GM23338 (cell line): Measurements from ENCODE around the gene ANAPC13. TPM values are rescaled to one million over a fixed set of nuclear protein-coding genes. Genes with fewer than 3 reads are reported as not detected.

ENCODE experiments used
- ATAC-seq: fragments of 200-7000 bp; cut with Tn5 transposase; 3 replicates; pipeline ENCODE4 v1.9.1; 2020
- DNase-seq: peaks from one replicate; pipeline ENCODE4 v3.0.0-alpha.2; 2015; ENCODE audit warnings: low spot score
- H2AFZ ChIP-seq: fragments of 200-600 bp; sonication (generic); 2 replicates; pipeline ENCODE4 v1.8.0; 2016; ENCODE audit warnings: antibody characterized with exemption, mild to moderate bottlenecking, moderate library complexity
- H3F3A ChIP-seq: fragments of 200-600 bp; sonication (generic); replicated peaks from 2 replicates; pipeline ENCODE4 v1.8.0; 2017; ENCODE audit warnings: antibody characterized with exemption, mixed run types, low read depth
- H3K27ac ChIP-seq: fragments of 200-600 bp; sonication (generic); 2 replicates; pipeline ENCODE4 v1.6.1; 2016; ENCODE audit warnings: low read depth
- H3K27me3 ChIP-seq: fragments of 200-600 bp; sonication (generic); 2 replicates; pipeline ENCODE4 v1.8.0; 2016; ENCODE audit warnings: mild to moderate bottlenecking, mixed run types, moderate library complexity; ENCODE audit not compliant: insufficient read depth
- H3K36me3 ChIP-seq: fragments of 200-600 bp; sonication (generic); 2 replicates; pipeline ENCODE4 v1.8.0; 2016; ENCODE audit warnings: mild to moderate bottlenecking; ENCODE audit not compliant: insufficient read depth
- H3K4me1 ChIP-seq: fragments of 200-600 bp; sonication (generic); 2 replicates; pipeline ENCODE4 v1.8.0; 2016; ENCODE audit warnings: mild to moderate bottlenecking, moderate library complexity; ENCODE audit not compliant: insufficient read depth
- H3K4me2 ChIP-seq: fragments of 200-600 bp; sonication (generic); 2 replicates; pipeline ENCODE4 v1.7.1; 2017; ENCODE audit warnings: mixed run types
- H3K4me3 ChIP-seq: fragments of 200-600 bp; sonication (generic); 2 replicates; pipeline ENCODE4 v1.6.1; 2016; ENCODE audit warnings: mixed run types
- H3K79me2 ChIP-seq: fragments of 200-600 bp; sonication (generic); replicated peaks from 2 replicates; pipeline ENCODE4 v1.8.0; 2017; ENCODE audit warnings: mild to moderate bottlenecking; ENCODE audit not compliant: insufficient read depth
- H3K9me2 ChIP-seq: fragments of 200-600 bp; sonication (generic); 2 replicates; pipeline ENCODE4 v1.8.0; 2017; ENCODE audit not compliant: insufficient read depth
- H4K20me1 ChIP-seq: fragments of 200-600 bp; sonication (generic); replicated peaks from 2 replicates; pipeline ENCODE4 v1.8.0; 2017; ENCODE audit warnings: mild to moderate bottlenecking; ENCODE audit not compliant: insufficient read depth
- H3K27ac Mint-ChIP-seq: 2 replicates; pipeline ENCODE4 v1.8.0; 2020; ENCODE audit warnings: inconsistent platforms, mild to moderate bottlenecking, moderate library complexity, mixed read lengths
- H3K27me3 Mint-ChIP-seq: 3 replicates; pipeline ENCODE4 v1.8.0; 2022; ENCODE audit warnings: low read depth, mild to moderate bottlenecking, moderate library complexity, mixed read lengths, inconsistent platforms; ENCODE audit not compliant: insufficient read depth, poor library complexity
- H3K36me3 Mint-ChIP-seq: 3 replicates; pipeline ENCODE4 v1.8.0; 2021; ENCODE audit warnings: low read depth, mild to moderate bottlenecking, inconsistent platforms, moderate library complexity, mixed read lengths
- H3K4me1 Mint-ChIP-seq: 3 replicates; pipeline ENCODE4 v1.8.0; 2020; ENCODE audit warnings: mild to moderate bottlenecking, inconsistent platforms, mixed read lengths
- H3K4me3 Mint-ChIP-seq: 3 replicates; pipeline ENCODE4 v1.8.0; 2021; ENCODE audit warnings: moderate library complexity, mild to moderate bottlenecking, inconsistent platforms, mixed read lengths
- H3K9me3 Mint-ChIP-seq: 3 replicates; pipeline ENCODE4 v1.8.0; 2020; ENCODE audit warnings: moderate library complexity, mild to moderate bottlenecking, inconsistent platforms, mixed read lengths
- JUNB ChIP-seq: IDR thresholded peaks from one replicate; pipeline ENCODE4 v1.6.1; 2016; ENCODE audit warnings: antibody characterized with exemption; ENCODE audit not compliant: unreplicated experiment
- NANOG ChIP-seq: IDR thresholded peaks from 2 replicates; pipeline ENCODE4 v1.6.1; 2016; ENCODE audit warnings: antibody characterized with exemption, borderline replicate concordance
- POLR2AphosphoS5 ChIP-seq: IDR thresholded peaks from 2 replicates; pipeline ENCODE4 v1.6.1; 2016; ENCODE audit warnings: antibody characterized with exemption, low read depth
- STAT1 ChIP-seq: IDR thresholded peaks from one replicate; pipeline ENCODE4 v1.6.1; 2016; ENCODE audit warnings: antibody characterized with exemption; ENCODE audit not compliant: unreplicated experiment
- polyA plus RNA-seq: library from polyadenylated mRNA; unstranded; fragments of >200 nt; fragmentation: Nextera tagmentation; extraction: Ambion mirVana; gene quantifications from 2 replicates; pipeline ENCODE4 v1.2.1, GENCODE V29; 2016
- total RNA-seq: library from RNA; depleted of rRNA; stranded (reverse); fragments of >200 nt; shearing (Covaris generic); gene quantifications from 2 replicates; pipeline ENCODE4 v1.2.3, GENCODE V29; 2014
- TF ChIP-seq, protein P1 (sequence below): IDR thresholded peaks from one replicate; pipeline ENCODE4 v1.6.1; 2018; ENCODE audit warnings: antibody characterized with exemption; ENCODE audit not compliant: unreplicated experiment
- TF ChIP-seq, protein P2 (sequence below): IDR thresholded peaks from 2 replicates; pipeline ENCODE4 v1.6.1; 2016; ENCODE audit warnings: antibody characterized with exemption
- TF ChIP-seq, protein P3 (sequence below): fragments of 250-450 bp; sonication (Bioruptor Pico); IDR thresholded peaks from 2 replicates; pipeline ENCODE4 v1.5.0; 2020; ENCODE audit warnings: mild to moderate bottlenecking, moderate library complexity

Gene ANAPC13
- total and polyA plus RNA-seq, 2 experiments from 2014 or later, result 44.4 to 76.8 TPM

DNA sequence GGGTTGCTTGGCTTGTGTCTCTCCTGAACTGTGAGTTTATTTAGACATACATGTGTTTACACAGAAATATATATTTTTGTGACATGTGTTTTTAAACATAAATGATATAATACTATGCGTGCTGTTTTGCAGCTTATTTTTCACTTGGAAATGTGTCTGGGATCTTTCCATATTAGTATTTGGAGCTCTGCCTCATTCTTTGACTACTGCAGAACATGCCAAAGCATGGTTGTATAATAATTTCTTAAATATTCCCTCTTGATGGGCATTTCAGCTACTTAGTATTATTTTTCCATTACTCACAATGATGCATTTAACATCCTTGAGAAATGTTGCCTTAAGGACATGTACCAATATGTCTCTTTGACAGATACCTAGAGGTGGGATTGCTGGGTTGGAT lies 19.5 kb downstream of the ANAPC13 start:
- TF ChIP-seq, protein P1, sequence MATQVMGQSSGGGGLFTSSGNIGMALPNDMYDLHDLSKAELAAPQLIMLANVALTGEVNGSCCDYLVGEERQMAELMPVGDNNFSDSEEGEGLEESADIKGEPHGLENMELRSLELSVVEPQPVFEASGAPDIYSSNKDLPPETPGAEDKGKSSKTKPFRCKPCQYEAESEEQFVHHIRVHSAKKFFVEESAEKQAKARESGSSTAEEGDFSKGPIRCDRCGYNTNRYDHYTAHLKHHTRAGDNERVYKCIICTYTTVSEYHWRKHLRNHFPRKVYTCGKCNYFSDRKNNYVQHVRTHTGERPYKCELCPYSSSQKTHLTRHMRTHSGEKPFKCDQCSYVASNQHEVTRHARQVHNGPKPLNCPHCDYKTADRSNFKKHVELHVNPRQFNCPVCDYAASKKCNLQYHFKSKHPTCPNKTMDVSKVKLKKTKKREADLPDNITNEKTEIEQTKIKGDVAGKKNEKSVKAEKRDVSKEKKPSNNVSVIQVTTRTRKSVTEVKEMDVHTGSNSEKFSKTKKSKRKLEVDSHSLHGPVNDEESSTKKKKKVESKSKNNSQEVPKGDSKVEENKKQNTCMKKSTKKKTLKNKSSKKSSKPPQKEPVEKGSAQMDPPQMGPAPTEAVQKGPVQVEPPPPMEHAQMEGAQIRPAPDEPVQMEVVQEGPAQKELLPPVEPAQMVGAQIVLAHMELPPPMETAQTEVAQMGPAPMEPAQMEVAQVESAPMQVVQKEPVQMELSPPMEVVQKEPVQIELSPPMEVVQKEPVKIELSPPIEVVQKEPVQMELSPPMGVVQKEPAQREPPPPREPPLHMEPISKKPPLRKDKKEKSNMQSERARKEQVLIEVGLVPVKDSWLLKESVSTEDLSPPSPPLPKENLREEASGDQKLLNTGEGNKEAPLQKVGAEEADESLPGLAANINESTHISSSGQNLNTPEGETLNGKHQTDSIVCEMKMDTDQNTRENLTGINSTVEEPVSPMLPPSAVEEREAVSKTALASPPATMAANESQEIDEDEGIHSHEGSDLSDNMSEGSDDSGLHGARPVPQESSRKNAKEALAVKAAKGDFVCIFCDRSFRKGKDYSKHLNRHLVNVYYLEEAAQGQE, result no peak
- no peak for TF ChIP-seq JUNB
- TF ChIP-seq, protein P2, sequence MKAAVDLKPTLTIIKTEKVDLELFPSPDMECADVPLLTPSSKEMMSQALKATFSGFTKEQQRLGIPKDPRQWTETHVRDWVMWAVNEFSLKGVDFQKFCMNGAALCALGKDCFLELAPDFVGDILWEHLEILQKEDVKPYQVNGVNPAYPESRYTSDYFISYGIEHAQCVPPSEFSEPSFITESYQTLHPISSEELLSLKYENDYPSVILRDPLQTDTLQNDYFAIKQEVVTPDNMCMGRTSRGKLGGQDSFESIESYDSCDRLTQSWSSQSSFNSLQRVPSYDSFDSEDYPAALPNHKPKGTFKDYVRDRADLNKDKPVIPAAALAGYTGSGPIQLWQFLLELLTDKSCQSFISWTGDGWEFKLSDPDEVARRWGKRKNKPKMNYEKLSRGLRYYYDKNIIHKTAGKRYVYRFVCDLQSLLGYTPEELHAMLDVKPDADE, result no peak
- no peak for TF ChIP-seq STAT1
- no peak for TF ChIP-seq POLR2AphosphoS5
- TF ChIP-seq, protein P3, sequence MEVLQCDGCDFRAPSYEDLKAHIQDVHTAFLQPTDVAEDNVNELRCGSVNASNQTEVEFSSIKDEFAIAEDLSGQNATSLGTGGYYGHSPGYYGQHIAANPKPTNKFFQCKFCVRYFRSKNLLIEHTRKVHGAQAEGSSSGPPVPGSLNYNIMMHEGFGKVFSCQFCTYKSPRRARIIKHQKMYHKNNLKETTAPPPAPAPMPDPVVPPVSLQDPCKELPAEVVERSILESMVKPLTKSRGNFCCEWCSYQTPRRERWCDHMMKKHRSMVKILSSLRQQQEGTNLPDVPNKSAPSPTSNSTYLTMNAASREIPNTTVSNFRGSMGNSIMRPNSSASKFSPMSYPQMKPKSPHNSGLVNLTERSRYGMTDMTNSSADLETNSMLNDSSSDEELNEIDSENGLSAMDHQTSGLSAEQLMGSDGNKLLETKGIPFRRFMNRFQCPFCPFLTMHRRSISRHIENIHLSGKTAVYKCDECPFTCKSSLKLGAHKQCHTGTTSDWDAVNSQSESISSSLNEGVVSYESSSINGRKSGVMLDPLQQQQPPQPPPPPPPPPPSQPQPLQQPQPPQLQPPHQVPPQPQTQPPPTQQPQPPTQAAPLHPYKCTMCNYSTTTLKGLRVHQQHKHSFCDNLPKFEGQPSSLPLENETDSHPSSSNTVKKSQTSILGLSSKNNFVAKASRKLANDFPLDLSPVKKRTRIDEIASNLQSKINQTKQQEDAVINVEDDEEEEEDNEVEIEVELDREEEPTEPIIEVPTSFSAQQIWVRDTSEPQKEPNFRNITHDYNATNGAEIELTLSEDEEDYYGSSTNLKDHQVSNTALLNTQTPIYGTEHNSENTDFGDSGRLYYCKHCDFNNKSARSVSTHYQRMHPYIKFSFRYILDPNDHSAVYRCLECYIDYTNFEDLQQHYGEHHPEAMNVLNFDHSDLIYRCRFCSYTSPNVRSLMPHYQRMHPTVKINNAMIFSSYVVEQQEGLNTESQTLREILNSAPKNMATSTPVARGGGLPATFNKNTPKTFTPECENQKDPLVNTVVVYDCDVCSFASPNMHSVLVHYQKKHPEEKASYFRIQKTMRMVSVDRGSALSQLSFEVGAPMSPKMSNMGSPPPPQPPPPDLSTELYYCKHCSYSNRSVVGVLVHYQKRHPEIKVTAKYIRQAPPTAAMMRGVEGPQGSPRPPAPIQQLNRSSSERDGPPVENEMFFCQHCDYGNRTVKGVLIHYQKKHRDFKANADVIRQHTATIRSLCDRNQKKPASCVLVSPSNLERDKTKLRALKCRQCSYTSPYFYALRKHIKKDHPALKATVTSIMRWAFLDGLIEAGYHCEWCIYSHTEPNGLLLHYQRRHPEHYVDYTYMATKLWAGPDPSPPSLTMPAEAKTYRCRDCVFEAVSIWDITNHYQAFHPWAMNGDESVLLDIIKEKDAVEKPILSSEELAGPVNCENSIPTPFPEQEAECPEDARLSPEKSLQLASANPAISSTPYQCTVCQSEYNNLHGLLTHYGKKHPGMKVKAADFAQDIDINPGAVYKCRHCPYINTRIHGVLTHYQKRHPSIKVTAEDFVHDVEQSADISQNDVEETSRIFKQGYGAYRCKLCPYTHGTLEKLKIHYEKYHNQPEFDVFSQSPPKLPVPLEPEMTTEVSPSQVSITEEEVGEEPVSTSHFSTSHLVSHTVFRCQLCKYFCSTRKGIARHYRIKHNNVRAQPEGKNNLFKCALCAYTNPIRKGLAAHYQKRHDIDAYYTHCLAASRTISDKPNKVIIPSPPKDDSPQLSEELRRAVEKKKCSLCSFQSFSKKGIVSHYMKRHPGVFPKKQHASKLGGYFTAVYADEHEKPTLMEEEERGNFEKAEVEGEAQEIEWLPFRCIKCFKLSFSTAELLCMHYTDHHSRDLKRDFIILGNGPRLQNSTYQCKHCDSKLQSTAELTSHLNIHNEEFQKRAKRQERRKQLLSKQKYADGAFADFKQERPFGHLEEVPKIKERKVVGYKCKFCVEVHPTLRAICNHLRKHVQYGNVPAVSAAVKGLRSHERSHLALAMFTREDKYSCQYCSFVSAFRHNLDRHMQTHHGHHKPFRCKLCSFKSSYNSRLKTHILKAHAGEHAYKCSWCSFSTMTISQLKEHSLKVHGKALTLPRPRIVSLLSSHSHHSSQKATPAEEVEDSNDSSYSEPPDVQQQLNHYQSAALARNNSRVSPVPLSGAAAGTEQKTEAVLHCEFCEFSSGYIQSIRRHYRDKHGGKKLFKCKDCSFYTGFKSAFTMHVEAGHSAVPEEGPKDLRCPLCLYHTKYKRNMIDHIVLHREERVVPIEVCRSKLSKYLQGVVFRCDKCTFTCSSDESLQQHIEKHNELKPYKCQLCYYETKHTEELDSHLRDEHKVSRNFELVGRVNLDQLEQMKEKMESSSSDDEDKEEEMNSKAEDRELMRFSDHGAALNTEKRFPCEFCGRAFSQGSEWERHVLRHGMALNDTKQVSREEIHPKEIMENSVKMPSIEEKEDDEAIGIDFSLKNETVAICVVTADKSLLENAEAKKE (CRISPR knock-in tag), result no peak
- TF ChIP-seq NANOG, result no peak
- no peaks in the 10 kb centered on the region for H3K9me3 Mint-ChIP-seq
- no peak overlapping the region for H3K27ac Mint-ChIP-seq

More for the DNA sequence above, 19.5 kb downstream of the ANAPC13 start:
- no peak overlapping the region for H3K4me3 ChIP-seq
- no peaks in the 10 kb centered on the region for H3K79me2 ChIP-seq
- peaks cover 5% of the 10 kb centered on the region; the same call in 1 of the 2 replicates for H3F3A ChIP-seq
- no peak overlapping the region for H2AFZ ChIP-seq
- no peak overlapping the region for H3K4me2 ChIP-seq
- ATAC-seq (no peak), DNase-seq (no peak)
- Mint-ChIP-seq H3K27me3 (peaks cover 15% of the 10 kb centered on the region), H3K4me3 (no peak overlapping the region), H3K4me1 (peaks cover 39% of the 10 kb centered on the region), H3K36me3 (no peaks in the 10 kb centered on the region)
- H3K27me3 ChIP-seq, result no peaks in the 10 kb centered on the region
- H3K9me2 ChIP-seq, result no peaks in the 10 kb centered on the region
- H3K4me1 ChIP-seq, result peaks cover 31% of the 10 kb centered on the region
- no peak overlapping the region for H3K27ac ChIP-seq
- no peaks in the 10 kb centered on the region for H4K20me1 ChIP-seq
- H3K36me3 ChIP-seq, result no peaks in the 10 kb centered on the region
